SU-DHL-6 (cell line): ENCODE results near the gene ZNF532.

Experiments used
- H2AFZ ChIP-seq: fragments of 200-600 bp; sonication (generic); 2 replicates; pipeline ENCODE4 v1.6.1; 2014; ENCODE audit warnings: low read depth, mild to moderate bottlenecking, moderate library complexity, mixed read lengths, antibody characterized with exemption, low read length; ENCODE audit not compliant: severe bottlenecking
- H3F3A ChIP-seq: fragments of 200-600 bp; shearing (Covaris generic); 2 replicates; pipeline ENCODE4 v1.6.0; 2016; ENCODE audit warnings: antibody characterized with exemption, mild to moderate bottlenecking; ENCODE audit not compliant: insufficient read depth
- H3K27ac ChIP-seq: fragments of 200-600 bp; sonication (generic); 2 replicates; pipeline ENCODE4 v1.5.1; 2016; ENCODE audit warnings: low read depth, mild to moderate bottlenecking, low read length, moderate library complexity, mixed read lengths
- H3K27me3 ChIP-seq: fragments of 200-600 bp; sonication (generic), shearing (Covaris generic); 2 replicates; pipeline ENCODE4 v1.6.0; 2014; ENCODE audit warnings: mild to moderate bottlenecking, low read length
- H3K36me3 ChIP-seq: fragments of 200-600 bp; sonication (generic); 2 replicates; pipeline ENCODE4 v1.6.1; 2014; ENCODE audit warnings: mild to moderate bottlenecking, low read length, mixed read lengths
- H3K4me2 ChIP-seq: fragments of 300-600, 200-600 bp; shearing (Covaris generic), sonication (generic); 2 replicates; pipeline ENCODE4 v1.6.0; 2014; ENCODE audit warnings: low read length, low read depth, mild to moderate bottlenecking; ENCODE audit not compliant: poor library complexity, severe bottlenecking
- H3K4me3 ChIP-seq: fragments of 200-600 bp; sonication (generic); 2 replicates; pipeline ENCODE4 v1.5.1; 2014; ENCODE audit warnings: antibody characterized with exemption, low read length, mild to moderate bottlenecking, mixed read lengths; ENCODE audit not compliant: insufficient read depth, poor library complexity, severe bottlenecking
- H3K79me2 ChIP-seq: fragments of 200-600 bp; sonication (generic); 2 replicates; pipeline ENCODE4 v1.6.1; 2014; ENCODE audit warnings: mild to moderate bottlenecking, low read length, moderate library complexity; ENCODE audit not compliant: insufficient read depth
- H3K9ac ChIP-seq: fragments of 200-600 bp; sonication (generic); 2 replicates; pipeline ENCODE4 v1.7.0; 2014; ENCODE audit warnings: mild to moderate bottlenecking, low read length
- H3K9me2 ChIP-seq: fragments of 200-600 bp; sonication (generic); replicated peaks from 2 replicates; pipeline ENCODE4 v1.6.1; 2014; ENCODE audit warnings: low read length; ENCODE audit not compliant: insufficient read depth
- H3K9me3 ChIP-seq: fragments of 200-600 bp; sonication (generic); 2 replicates; pipeline ENCODE4 v1.6.1; 2014; ENCODE audit warnings: low read length, mixed read lengths; ENCODE audit not compliant: insufficient read depth
- H4K20me1 ChIP-seq: fragments of 200-600 bp; sonication (generic); 2 replicates; pipeline ENCODE4 v1.6.1; 2014; ENCODE audit warnings: low read depth, mild to moderate bottlenecking, antibody characterized with exemption, low read length, moderate library complexity, mixed read lengths
- CTCF ChIP-seq: fragments of 200-600 bp; sonication (generic); IDR thresholded peaks from one replicate; pipeline ENCODE4 v1.5.1; 2017; ENCODE audit warnings: antibody characterized with exemption, mild to moderate bottlenecking, low read length, moderate library complexity; ENCODE audit not compliant: insufficient read depth, poor library complexity, severe bottlenecking
- EZH2phosphoT487 ChIP-seq: fragments of 200-600 bp; sonication (generic), shearing (Covaris generic); conservative IDR thresholded peaks from 2 replicates; pipeline ENCODE4 v1.6.1; 2018; ENCODE audit warnings: mild to moderate bottlenecking, antibody characterized with exemption, low read length, moderate library complexity, mixed read lengths

The ZNF532 gene

GRCh38 chr18:58949031-58949430, 84.4 kb downstream of the ZNF532 start:
- Histone ChIP-seq H3F3A (peaks cover 74% of the 10 kb centered on the region), H3K79me2 (peaks cover 57% of the 10 kb centered on the region), H3K9me3 (no peaks in the 10 kb centered on the region), H3K27ac (peak overlapping the region; percentile 67), H2AFZ (no peak overlapping the region), H3K9ac (no peak overlapping the region), H3K4me2 (no peak overlapping the region), H3K9me2 (no peaks in the 10 kb centered on the region), H3K36me3 (peaks cover 49% of the 10 kb centered on the region), H3K27me3 (no peaks in the 10 kb centered on the region), H3K4me3 (no peak overlapping the region), H4K20me1 (no peaks in the 10 kb centered on the region)
- TF ChIP-seq EZH2phosphoT487 (no peak), CTCF (no peak)

- Histone ChIP-seq H3K27ac (peak overlapping the region; percentile 67), H3K27me3 (no peaks in the 10 kb centered on the region), H3K36me3 (peaks cover 68% of the 10 kb centered on the region), H3K4me3 (no peak overlapping the region), H3K9ac (no peak overlapping the region), H3K9me3 (no peaks in the 10 kb centered on the region), H3K79me2 (peaks cover 54% of the 10 kb centered on the region), H3K4me2 (no peak overlapping the region), H2AFZ (no peak overlapping the region), H3K9me2 (no peaks in the 10 kb centered on the region), H4K20me1 (no peaks in the 10 kb centered on the region), H3F3A (peaks cover 43% of the 10 kb centered on the region)
- TF ChIP-seq CTCF, result no peak
- no peak for TF ChIP-seq EZH2phosphoT487
These were observed 87.5 kb downstream of the ZNF532 start for GRCh38 chr18:58951986-58952702.

- Histone ChIP-seq H3F3A (peaks cover 41% of the 10 kb centered on the region), H2AFZ (no peak overlapping the region), H3K36me3 (peaks cover 61% of the 10 kb centered on the region), H4K20me1 (no peaks in the 10 kb centered on the region), H3K4me2 (no peak overlapping the region), H3K79me2 (peaks cover 47% of the 10 kb centered on the region), H3K9ac (no peak overlapping the region), H3K9me3 (no peaks in the 10 kb centered on the region), H3K27me3 (no peaks in the 10 kb centered on the region), H3K4me3 (no peak overlapping the region), H3K9me2 (no peaks in the 10 kb centered on the region), H3K27ac (peak overlapping the region; percentile 67; the same call in 1 of the 2 replicates)
- TF ChIP-seq CTCF (no peak), EZH2phosphoT487 (no peak)
These were observed 88.2 kb downstream of the ZNF532 start for GRCh38 chr18:58952858-58953257.
